HepG2 (cell line): ENCODE data around the gene NPW. TPM values are rescaled to one million over a fixed set of nuclear protein-coding genes. Genes with fewer than 3 reads are reported as not detected.

ENCODE experiments used
- CHD2 ChIP-seq: IDR thresholded peaks from 2 replicates; pipeline ENCODE4 v1.6.1; 2011; ENCODE audit warnings: low read depth, low read length, improper control_type of control experiment
- DPF2 ChIP-seq: sonication (generic); formaldehyde crosslinking; IDR thresholded peaks from 2 replicates; pipeline ENCODE4 v1.4.0; 2020; ENCODE audit warnings: mild to moderate bottlenecking, low read depth, missing genetic modification reagents, borderline replicate concordance
- FOXK1 ChIP-seq: sonication (generic); formaldehyde crosslinking; IDR thresholded peaks from 2 replicates; pipeline ENCODE4 v1.4.0; 2020; ENCODE audit warnings: low read depth, missing genetic modification reagents, borderline replicate concordance
- KLF11 ChIP-seq: IDR thresholded peaks from 2 replicates; pipeline ENCODE4 v1.6.1; 2016; ENCODE audit warnings: missing compliant biosample characterization
- RAD21 ChIP-seq: fragments of 450-650 bp; formaldehyde crosslinking; IDR thresholded peaks from 2 replicates; pipeline ENCODE4 v1.5.0; 2020; ENCODE audit warnings: mild to moderate bottlenecking
- RBM39 ChIP-seq: fragments of 200-400 bp; formaldehyde crosslinking; IDR thresholded peaks from one replicate; pipeline ENCODE4 v1.6.1; 2018; ENCODE audit warnings: antibody characterized with exemption, mild to moderate bottlenecking, low read depth, low read length; ENCODE audit not compliant: poor library complexity, severe bottlenecking
- REPIN1 ChIP-seq: sonication (generic); formaldehyde crosslinking; IDR thresholded peaks from 2 replicates; pipeline ENCODE4 v1.8.0; 2022; ENCODE audit warnings: missing genetic modification reagents, low read depth, mild to moderate bottlenecking, borderline replicate concordance
- SYNCRIP ChIP-seq: fragments of 200-400 bp; formaldehyde crosslinking; IDR thresholded peaks from 2 replicates; pipeline ENCODE4 v1.6.1; 2018; ENCODE audit warnings: mild to moderate bottlenecking, low read depth, low read length; ENCODE audit not compliant: insufficient read depth
- ZBTB20 ChIP-seq: sonication (generic); formaldehyde crosslinking; IDR thresholded peaks from 2 replicates; pipeline ENCODE4 v1.8.1; 2023; ENCODE audit warnings: missing genetic modification reagents, low read depth, mild to moderate bottlenecking, borderline replicate concordance
- ZNF282 ChIP-seq: fragments of 450-650 bp; IDR thresholded peaks from 2 replicates; pipeline ENCODE4 v1.6.1; 2018; ENCODE audit not compliant: partially characterized antibody
- ZNF292 ChIP-seq: sonication (generic); formaldehyde crosslinking; IDR thresholded peaks from 2 replicates; pipeline ENCODE4 v1.8.1; 2022; ENCODE audit warnings: mild to moderate bottlenecking, low read depth, missing genetic modification reagents, borderline replicate concordance
- ZNF629 ChIP-seq: sonication (generic); formaldehyde crosslinking; conservative IDR thresholded peaks from 2 replicates; pipeline ENCODE4 v1.5.0; 2020; ENCODE audit warnings: missing genetic modification reagents
- polyA plus RNA-seq, 8 experiments: library from polyadenylated mRNA; depleted of rRNA in 3 of 8; stranded (reverse) in 7 of 8; unstranded in 1 of 8; fragments of >200 nt; fragmentation: Illumina TruSeq in 4 of 8; extraction: Trizol in 4 of 8; gene quantifications; 2 replicates each; pipeline versions ENCODE4 v1.2.1 to v1.2.3, GENCODE V29; 2011 to 2016; ENCODE audit warnings: low read depth in 4 of 8, missing spikeins in 1 of 8, mixed read lengths in 1 of 8; ENCODE audit not compliant: insufficient read depth in 1 of 8
- total RNA-seq, 5 experiments: library from RNA; depleted of rRNA; stranded (reverse); fragments of >200 nt; fragmentation: Illumina TruSeq; extraction: Trizol; gene quantifications; 2 replicates each; pipeline ENCODE4 v1.2.3, GENCODE V29; 2016; ENCODE audit warnings: low read depth in 1 of 5
- TF ChIP-seq, protein P1 (sequence below): sonication (generic); formaldehyde crosslinking; IDR thresholded peaks from 2 replicates; pipeline ENCODE4 v1.8.0; 2022; ENCODE audit warnings: missing genetic modification reagents, low read depth, mild to moderate bottlenecking, borderline replicate concordance
- TF ChIP-seq, protein P2 (sequence below): sonication (generic); formaldehyde crosslinking; IDR thresholded peaks from 2 replicates; pipeline ENCODE4 v1.5.0; 2020; ENCODE audit warnings: missing genetic modification reagents
- TF ChIP-seq, protein P3 (sequence below): sonication (generic); formaldehyde crosslinking; IDR thresholded peaks from 2 replicates; pipeline ENCODE4 v1.5.1; 2020; ENCODE audit warnings: mild to moderate bottlenecking, missing genetic modification reagents, borderline replicate concordance
- TF ChIP-seq, protein P4 (sequence below): sonication (generic); formaldehyde crosslinking; IDR thresholded peaks from 2 replicates; pipeline ENCODE4 v1.8.0; 2022; ENCODE audit warnings: mild to moderate bottlenecking, missing genetic modification reagents, borderline replicate concordance
- TF ChIP-seq, protein P5 (sequence below): sonication (generic); formaldehyde crosslinking; IDR thresholded peaks from 2 replicates; pipeline ENCODE4 v1.4.0; 2020; ENCODE audit warnings: missing genetic modification reagents

The NPW gene
- total and polyA plus RNA-seq, 2 of the 13 experiments (the other 11 are each of a cell fraction or from before 2014, with no cell fraction given) = 0.24 to 0.97 TPM

DNA sequence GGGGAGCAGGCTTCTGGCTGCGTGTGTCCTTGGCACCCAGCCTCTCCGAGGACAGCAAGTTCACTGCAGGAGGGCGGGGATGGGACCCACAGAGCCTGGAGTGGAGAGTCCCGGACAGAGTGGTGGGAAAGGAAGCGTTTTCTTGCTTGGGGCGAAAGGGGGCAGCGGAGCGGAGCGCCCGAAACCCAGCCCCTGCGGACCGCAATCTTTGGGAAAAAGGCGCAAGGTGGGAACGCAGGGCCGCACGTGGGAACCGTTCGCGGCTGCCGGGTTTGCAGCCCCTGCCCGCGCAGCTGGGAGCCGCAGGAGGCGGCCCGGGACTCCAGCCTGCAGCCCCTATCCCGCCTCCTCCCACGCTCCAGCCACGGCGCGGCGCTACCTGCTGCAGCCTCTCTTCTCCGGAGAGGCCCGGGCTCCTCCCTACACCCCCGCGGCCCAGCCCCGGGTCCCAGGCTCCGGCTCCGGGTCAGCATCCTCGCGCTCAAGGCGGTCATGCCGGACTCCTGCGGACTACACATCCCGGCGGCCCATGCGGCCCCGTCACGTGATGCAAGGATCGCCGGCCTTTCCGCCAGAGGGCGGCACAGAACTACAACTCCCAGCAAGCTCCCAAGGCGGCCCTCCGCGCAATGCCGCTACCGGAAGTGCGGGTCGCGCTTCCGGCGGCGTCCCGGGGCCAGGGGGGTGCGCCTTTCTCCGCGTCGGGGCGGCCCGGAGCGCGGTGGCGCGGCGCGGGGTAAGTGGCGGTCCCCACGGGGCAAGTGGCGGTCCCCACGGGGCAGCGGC lies 27.9 kb downstream of the NPW start, which contains the start of the genes NTHL1 and TSC2 (continued):
- TF ChIP-seq ZNF282 = no peak
- TF ChIP-seq REPIN1 (CRISPR knock-in tag) = 0 out of 2 replicates have a peak, but pooled peaks have one; percentile 59
- peak; percentile 85 for TF ChIP-seq FOXK1 (CRISPR knock-in tag)
- 0 out of 2 replicates have a peak, but pooled peaks have one; percentile 2 for TF ChIP-seq ZNF629 (CRISPR knock-in tag)
- TF ChIP-seq ZBTB20 = no peak
- TF ChIP-seq RBM39 = no peak
- 0 out of 2 replicates have a peak, but pooled peaks have one; percentile 16 for TF ChIP-seq ZNF292 (CRISPR knock-in tag)
- TF ChIP-seq, protein P1, sequence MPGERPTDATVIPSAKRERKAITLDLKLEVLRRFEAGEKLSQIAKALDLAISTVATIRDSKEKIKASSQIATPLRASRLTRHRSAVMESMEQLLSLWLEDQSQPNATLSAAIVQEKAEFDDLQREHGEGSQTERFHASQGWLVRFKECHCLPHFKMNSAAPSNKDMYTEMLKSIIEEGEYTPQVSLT (CRISPR knock-in tag) = 0 out of 2 replicates have a peak, but pooled peaks have one; percentile 42
- no peak for TF ChIP-seq SYNCRIP
- no peak for TF ChIP-seq KLF11
- TF ChIP-seq DPF2 = no peak
- TF ChIP-seq, protein P2, sequence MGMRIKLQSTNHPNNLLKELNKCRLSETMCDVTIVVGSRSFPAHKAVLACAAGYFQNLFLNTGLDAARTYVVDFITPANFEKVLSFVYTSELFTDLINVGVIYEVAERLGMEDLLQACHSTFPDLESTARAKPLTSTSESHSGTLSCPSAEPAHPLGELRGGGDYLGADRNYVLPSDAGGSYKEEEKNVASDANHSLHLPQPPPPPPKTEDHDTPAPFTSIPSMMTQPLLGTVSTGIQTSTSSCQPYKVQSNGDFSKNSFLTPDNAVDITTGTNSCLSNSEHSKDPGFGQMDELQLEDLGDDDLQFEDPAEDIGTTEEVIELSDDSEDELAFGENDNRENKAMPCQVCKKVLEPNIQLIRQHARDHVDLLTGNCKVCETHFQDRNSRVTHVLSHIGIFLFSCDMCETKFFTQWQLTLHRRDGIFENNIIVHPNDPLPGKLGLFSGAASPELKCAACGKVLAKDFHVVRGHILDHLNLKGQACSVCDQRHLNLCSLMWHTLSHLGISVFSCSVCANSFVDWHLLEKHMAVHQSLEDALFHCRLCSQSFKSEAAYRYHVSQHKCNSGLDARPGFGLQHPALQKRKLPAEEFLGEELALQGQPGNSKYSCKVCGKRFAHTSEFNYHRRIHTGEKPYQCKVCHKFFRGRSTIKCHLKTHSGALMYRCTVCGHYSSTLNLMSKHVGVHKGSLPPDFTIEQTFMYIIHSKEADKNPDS = no peak; the same call in 1 of the 2 replicates
- TF ChIP-seq, protein P3, sequence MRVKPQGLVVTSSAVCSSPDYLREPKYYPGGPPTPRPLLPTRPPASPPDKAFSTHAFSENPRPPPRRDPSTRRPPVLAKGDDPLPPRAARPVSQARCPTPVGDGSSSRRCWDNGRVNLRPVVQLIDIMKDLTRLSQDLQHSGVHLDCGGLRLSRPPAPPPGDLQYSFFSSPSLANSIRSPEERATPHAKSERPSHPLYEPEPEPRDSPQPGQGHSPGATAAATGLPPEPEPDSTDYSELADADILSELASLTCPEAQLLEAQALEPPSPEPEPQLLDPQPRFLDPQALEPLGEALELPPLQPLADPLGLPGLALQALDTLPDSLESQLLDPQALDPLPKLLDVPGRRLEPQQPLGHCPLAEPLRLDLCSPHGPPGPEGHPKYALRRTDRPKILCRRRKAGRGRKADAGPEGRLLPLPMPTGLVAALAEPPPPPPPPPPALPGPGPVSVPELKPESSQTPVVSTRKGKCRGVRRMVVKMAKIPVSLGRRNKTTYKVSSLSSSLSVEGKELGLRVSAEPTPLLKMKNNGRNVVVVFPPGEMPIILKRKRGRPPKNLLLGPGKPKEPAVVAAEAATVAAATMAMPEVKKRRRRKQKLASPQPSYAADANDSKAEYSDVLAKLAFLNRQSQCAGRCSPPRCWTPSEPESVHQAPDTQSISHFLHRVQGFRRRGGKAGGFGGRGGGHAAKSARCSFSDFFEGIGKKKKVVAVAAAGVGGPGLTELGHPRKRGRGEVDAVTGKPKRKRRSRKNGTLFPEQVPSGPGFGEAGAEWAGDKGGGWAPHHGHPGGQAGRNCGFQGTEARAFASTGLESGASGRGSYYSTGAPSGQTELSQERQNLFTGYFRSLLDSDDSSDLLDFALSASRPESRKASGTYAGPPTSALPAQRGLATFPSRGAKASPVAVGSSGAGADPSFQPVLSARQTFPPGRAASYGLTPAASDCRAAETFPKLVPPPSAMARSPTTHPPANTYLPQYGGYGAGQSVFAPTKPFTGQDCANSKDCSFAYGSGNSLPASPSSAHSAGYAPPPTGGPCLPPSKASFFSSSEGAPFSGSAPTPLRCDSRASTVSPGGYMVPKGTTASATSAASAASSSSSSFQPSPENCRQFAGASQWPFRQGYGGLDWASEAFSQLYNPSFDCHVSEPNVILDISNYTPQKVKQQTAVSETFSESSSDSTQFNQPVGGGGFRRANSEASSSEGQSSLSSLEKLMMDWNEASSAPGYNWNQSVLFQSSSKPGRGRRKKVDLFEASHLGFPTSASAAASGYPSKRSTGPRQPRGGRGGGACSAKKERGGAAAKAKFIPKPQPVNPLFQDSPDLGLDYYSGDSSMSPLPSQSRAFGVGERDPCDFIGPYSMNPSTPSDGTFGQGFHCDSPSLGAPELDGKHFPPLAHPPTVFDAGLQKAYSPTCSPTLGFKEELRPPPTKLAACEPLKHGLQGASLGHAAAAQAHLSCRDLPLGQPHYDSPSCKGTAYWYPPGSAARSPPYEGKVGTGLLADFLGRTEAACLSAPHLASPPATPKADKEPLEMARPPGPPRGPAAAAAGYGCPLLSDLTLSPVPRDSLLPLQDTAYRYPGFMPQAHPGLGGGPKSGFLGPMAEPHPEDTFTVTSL (CRISPR knock-in tag) = peak; percentile 47; the same call in 1 of the 2 replicates
- no peak for TF ChIP-seq CHD2
- TF ChIP-seq, protein P4, sequence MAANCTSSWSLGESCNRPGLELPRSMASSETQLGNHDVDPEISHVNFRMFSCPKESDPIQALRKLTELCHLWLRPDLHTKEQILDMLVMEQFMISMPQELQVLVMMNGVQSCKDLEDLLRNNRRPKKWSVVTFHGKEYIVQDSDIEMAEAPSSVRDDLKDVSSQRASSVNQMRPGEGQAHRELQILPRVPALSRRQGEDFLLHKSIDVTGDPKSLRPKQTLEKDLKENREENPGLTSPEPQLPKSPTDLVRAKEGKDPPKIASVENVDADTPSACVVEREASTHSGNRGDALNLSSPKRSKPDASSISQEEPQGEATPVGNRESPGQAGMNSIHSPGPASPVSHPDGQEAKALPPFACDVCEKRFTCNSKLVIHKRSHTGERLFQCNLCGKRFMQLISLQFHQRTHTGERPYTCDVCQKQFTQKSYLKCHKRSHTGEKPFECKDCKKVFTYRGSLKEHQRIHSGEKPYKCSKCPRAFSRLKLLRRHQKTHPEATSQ (CRISPR knock-in tag) = no peak
- peak; percentile 53 for TF ChIP-seq RAD21
- TF ChIP-seq, protein P5, sequence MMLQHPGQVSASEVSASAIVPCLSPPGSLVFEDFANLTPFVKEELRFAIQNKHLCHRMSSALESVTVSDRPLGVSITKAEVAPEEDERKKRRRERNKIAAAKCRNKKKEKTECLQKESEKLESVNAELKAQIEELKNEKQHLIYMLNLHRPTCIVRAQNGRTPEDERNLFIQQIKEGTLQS (CRISPR knock-in tag) = no peak
